Activated CD8-positive, alpha-beta memory T cell treated with anti-CD3 and anti-CD28 coated beads for 24 hours (primary cell): ENCODE results near the gene PPARA.
A peak's percentile ranks its signal among the peaks of the same experiment; 100 is the strongest.

Experiments used
- DNase-seq: peaks from one replicate; pipeline ENCODE4 v3.0.0-alpha.2; 2020

Gene PPARA

GRCh38 chr22:46280063-46280817 is 129.9 kb downstream of the PPARA start:
- no peak for DNase-seq

DNA sequence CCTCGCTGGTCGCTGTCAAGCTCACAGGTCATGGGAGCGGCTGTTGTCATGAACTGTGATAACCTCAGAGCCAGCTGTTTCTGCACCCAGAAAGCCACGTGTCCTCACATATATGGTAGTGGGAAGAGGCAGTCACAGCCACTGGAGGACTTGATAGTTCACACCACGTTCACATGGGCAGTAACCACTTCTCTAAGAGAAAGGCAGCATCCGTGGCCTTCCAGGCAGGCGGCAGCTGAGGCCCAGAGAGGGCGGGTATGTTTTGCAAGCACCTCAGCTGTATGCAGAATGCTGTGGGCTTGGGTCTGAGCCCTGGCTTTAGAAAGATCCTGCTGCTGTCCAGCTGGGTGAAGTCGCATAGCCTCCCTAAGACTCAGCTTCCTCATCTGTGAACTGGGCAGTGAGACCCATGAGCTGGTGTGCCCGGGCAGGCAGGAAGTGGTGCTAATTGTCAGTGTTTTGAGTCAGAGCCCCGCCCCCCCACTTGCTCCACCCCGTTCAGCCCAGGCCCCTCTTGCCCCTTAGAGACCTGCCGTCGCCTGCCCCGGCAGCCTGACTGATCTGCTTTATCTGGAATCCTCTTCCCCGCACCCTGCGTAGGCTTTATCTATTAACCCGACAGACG is 130.8 kb downstream of the PPARA start:
- DNase-seq, result no peak

DNA sequence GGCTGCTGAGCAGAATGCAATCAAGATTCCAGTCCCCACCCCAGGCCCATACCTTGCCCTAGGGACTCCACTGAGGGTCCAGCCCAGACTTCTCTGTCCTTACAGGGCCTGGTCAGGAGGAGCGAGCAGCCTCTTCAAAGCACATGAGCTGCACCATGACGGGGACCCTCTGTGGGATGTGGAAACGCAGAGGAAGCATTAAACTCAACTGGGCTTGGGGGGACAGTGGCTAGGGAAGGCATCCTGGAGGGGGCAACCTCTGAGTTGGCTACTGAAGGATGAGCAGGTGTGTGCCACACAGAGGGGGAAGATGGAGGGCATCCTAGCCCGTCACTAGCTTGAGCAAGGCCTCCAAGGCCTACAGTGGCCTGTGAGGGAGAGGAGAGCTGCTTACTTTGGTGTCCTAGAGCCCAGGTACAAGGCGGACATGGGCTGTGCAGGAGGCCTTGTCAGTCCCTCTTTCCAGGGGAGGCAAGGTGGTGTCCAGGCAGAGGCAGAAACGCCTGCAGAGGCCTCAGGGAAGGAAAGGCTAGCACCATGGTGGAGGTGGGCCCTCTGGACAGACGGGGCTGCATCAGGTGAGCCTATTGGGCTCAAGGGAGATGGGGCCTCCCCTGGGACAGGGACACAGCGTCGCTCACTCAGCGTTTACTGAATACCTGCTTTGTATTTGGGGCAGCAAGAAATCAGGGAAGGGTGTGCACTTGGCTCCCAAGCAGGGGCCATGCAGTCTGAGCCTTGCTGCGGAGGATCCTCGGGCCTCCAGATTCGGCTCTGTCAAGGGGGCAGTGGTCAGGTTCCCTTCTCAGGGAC is 131.7 kb downstream of the PPARA start:
- DNase-seq, result no peak

GRCh38 chr22:46286006-46286405 is 135.7 kb downstream of the PPARA start:
- DNase-seq, result no peak

DNA sequence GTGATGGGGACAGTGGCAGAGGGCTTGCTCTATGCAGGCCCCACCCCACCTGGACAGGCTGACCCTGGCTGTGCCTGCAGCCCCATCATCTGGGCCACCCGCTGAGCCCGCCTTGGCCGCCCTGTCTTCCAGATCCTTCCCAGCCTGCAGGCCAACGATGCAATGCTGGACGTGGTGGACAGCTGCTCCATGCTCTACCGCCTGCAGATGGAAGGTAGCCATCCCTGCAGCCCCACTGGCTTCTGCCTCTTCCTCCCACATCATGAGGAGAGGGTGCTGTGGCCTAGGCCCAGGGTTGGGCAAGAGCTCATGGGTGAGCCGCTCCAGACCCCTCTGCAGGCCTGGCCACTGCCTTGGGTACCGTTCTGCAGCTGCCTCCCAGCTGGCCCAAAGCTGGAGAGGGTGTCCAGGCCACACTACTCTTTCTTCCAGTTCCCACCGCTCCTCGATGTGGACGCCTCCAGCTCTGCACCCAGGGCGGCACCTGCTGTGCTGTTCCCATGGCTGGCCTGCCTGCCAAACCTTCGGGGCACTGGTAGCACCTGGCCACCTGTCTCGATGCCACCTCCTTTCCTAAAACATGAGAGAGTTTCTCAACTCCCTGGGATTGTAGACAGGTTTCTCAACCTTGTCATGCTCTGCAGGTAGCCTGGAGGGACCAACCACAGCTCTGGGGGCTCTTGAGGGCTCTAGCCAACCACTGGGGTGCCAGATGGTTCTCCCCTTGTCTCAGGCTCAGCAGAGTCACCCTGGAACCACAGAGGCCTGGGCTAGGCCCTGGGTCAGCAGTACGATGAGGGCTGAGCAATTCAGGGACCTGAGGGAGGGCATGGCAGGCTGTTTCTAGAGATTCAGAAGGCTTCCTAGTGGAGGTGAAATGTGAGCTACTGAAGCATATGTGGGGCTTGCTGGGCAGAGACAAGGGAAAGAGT is 136.9 kb downstream of the PPARA start:
- no peak for DNase-seq

DNA sequence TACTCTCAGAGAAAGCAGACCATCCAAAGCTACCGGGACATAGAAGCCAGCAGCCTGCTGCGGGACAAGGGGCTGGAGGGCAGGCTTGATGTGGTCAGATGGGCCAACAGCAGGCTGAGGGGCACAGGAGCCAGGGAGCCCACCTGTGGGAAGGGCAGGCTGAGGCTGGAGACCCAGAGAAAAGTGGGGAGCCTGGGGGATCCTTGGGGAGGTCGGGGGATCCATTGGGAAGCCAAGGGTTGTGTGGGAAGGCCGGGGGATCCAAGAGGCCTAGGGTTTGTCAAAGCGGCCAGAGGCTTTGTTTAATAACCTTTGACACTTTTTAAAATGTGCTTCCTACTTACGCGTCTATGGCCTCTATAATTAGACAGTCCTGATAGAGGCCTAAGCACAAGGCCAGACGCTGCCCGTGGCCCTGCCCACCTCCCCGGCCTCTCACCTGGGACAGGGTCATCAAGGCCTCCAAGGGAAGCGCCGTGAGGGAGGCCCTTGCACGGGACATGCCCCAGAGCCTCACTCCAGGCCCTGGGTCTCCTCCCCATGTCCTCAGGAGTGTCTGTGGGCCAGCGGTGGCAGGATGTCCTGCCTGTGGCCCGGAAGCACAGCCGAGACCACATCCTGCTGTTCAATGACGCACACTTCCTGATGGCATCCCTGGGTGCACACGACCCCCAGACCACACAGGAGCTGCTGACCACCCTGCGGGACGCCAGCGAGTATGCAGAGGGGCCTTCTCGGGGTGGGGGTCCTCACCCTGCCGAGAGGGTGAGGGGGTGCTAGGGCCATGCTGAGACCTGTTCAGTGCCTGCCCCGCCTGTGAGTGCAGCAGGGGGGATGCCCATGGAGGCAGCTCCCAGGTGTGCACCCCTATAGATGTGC is 137.8 kb downstream of the PPARA start:
- DNase-seq, result peak; percentile 70

DNA sequence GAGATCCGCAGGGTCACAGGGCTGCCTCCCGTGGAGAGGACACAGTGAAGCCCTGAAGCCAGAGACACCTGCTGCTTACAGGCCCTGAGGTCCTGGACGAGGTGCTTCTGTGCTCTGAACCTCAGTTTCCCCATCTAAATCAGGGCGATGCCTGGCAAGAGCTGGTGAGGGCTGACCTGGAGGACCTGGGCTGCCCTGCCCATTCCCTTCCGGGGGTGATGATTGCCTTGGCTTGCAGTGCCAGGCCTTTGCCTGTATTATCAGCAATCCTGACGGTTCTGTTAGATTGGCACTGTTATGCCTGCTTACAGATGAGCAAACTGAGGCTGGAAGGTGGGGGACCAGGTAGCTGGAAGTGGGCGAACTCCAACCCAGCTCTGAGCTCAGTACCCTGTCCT is 138.5 kb downstream of the PPARA start:
- DNase-seq, result no peak

GRCh38 chr22:46289244-46289891 is 139.0 kb downstream of the PPARA start:
- DNase-seq, result no peak

- no peak for DNase-seq
These were observed 140.0 kb downstream of the PPARA start for GRCh38 chr22:46290121-46290842.

GRCh38 chr22:46290843-46291785 is 140.8 kb downstream of the PPARA start:
- DNase-seq, result no peak

- DNase-seq, result no peak
These were observed 141.8 kb downstream of the PPARA start for GRCh38 chr22:46292173-46292572.

GRCh38 chr22:46292732-46293131 is 142.4 kb downstream of the PPARA start:
- DNase-seq, result no peak
